Activated CD4-positive, alpha-beta T cell treated with anti-CD3 and anti-CD28 coated beads, Interleukin-2, amount 50 U/mL, for 1 hour (primary cell): ENCODE data around the gene FLOT2.
A peak's percentile ranks its signal among the peaks of the same experiment; 100 is the strongest.
"Not testable (repeated sequence)": the region's sequence is repeated elsewhere in the genome, so short reads cannot be mapped to it uniquely, and the experiment has no call there.

ENCODE experiments used
- DNase-seq: peaks from one replicate; pipeline ENCODE4 v3.0.0-alpha.2; 2020

The FLOT2 gene

DNA sequence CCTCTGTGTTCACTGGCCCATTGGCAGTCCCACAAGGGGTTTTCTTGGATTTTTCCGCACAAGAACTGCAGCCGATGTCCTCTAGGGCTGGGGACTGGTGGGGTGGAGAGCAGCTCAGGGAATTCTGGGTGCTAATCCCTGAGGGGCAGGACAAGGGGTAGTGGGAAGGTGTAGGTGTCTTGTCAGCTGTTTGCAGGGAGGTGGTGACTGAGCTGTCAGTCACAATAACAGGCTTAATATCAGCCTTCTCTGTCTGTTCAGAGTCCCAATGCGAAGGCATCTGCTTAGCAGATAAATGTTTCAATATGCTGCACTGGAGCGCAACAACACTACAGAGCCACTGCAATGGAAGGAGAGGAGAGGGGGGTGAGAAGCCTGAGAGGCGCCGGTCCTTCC, 15.4 kb upstream of the FLOT2 start:
- no peak for DNase-seq

DNA sequence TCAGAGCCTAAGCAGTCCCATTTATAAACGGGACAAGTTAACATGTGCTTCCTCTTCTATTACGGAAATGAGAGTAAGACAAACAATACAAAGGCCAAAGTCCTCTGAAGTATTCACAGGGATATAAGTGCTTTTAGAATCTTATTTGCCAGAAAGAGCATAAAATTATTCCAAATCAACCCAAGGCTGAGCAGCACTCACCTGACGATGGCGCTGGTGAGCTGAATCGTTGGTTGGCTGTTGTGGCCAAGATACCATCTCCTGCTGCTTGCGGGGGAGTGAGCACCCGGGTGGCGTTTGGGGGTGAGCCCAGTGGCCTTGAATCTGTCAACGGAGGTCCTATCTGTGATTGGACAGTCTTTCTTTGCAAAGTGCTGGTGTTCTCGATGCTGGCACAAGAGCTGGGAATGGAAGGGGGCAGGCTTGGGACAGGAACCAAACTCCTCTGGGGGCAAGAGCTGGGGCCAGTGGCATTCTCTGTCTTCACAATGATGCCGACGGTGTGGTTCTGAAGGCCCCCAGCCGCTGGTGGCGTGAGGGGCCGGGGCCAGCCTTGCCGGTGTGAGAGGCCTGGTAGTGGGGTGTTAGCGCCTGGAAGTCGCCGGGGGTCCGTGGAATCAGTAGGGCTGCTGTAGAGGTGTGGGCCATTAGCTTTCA, 14.9 kb upstream of the FLOT2 start:
- peak; percentile 34 for DNase-seq

DNA sequence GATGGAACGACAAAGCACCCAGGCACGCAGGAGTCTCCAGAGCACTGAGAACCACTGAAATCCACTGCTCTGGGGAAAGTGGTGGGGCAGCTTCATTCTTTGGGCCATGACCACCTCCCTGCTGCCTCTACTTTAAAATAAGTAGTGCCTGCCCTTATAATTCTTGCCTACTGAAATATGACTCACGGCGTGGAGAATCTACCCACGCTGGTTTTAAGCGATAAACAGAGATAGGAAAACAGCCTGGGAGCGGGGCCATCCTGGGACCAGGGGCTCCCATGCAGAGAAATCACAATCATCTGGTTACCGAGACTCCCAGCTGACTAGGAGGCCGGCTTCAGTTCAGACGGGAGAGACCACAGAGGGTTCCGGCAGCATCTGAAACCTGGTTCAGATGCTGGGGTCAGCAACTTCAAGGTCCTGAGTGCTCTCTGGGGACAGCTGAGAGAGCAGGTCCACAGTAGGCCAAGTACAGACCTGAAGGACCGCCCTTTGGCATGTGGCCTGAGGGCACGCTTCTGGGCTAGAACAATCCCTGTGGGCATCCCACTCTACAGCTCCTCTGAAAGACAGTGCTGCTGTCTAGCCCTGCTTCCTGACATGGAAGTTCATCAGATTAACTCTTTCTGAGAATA, 14.0 kb upstream of the FLOT2 start:
- no peak for DNase-seq

DNA sequence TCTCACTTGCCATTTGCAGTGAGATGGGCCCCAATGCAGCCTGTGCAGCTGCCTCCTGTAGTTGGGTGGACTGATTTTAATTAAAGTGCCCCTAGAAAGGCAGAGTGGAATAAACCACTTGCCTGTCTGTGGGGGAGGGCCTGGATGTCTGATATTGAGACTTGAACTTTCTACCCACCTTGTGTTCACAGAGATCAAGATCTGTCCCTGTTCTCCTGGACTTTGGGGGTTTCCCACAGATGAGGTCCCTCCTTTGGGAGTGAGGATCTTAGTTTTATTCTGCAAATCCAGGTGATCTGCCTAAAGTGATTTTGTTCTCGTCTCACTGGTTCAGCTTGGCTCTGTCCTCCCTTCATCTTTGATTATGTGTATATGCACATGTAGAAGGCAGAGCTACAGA, 13.0 kb upstream of the FLOT2 start:
- no peak for DNase-seq

DNA sequence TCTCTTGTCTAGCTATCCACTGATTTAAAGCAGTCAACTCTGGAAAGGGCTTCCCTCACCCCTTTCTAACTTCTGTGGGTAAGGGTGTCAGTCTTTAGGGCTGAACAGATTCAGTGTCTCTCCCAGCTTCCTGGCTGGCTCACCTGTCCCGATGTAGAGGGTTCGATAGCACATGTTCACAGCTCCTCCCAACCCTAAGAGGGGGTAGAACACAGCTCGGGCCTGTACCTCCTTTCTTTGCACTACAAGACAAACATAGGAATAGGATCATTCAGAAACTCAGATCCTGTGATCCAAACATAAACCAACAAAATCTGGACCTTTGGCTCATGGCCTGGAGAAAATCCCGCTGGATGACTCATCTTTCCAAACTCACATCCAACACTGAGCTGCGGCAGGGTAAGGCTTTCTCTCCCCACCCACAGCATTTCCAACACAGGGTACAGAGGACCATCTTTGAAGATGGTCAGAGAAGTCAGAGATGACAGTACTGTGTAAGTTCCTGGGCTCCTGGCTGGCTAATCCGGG, 11.2 kb upstream of the FLOT2 start:
- no peak for DNase-seq

DNA sequence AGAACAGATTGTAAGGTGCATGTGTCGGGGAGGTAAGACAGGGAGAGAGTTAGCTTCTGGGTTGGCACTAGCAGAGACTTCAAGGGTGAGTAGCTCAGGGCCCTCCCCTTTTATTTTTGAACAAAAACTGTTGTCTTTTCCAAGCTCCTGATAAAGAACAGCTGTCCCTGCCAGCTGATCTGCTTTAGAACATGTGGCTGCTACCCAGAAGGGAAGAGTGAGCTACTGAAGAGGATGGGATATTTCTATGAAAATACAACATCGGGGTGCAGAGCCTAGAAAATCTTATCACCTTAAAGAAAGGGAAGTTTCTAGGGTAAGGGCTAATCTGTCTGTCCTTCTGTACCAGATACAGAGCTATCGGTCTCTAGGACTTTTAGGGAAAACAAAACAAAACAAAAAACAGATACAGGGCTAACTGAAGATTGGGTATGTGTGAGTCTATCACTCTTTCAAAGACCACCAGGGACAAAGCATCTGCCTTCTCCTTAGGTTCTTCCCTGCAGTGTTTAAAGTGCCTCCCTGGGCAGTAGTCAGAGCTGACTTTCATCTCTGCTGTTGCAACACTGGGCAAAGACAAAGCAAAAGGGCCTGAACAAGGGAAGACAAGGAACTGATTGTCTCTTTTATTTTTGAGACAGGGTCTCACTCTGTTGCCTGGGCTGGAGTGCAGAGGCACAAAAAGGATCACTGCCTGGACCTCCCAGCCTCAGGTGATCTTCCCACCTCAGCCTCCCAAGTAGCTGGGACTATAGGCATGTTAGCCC, 10.4 kb upstream of the FLOT2 start:
- no peak for DNase-seq

DNA sequence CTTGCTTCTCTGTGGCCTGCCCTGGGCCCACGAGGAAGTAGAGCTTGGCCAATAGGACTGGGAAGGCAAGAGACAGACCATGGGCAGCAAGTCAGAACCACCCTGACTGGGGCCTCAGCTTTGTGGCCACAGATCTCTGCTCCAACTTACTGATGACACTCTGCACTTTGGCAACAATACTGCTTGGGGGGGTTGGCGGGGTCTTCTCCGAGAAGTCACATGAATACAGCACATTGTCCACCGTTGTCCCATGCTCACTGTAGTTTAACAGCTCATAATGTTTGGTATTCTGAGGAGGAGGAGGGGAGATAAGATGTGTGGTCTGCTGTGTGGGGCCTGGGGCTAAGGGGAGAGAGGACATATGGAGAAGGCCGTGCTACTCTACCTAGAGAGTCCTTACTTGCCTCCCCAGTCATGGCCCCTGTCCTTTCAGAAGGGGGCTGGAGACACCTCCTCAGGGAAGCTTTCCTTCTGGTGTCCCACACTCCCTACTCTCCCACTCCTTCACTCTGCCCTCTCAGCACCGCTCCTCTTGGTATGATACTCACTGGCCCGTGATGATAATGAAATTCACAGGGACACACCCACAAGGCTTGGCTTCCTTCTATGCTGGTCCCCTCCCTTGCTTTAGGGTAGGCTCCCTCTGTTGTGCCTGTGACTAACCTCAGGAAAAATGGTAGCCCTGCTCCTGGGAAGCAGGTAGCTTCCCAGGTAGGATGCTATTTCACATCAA, 9.3 kb upstream of the FLOT2 start:
- DNase-seq = no peak

DNA sequence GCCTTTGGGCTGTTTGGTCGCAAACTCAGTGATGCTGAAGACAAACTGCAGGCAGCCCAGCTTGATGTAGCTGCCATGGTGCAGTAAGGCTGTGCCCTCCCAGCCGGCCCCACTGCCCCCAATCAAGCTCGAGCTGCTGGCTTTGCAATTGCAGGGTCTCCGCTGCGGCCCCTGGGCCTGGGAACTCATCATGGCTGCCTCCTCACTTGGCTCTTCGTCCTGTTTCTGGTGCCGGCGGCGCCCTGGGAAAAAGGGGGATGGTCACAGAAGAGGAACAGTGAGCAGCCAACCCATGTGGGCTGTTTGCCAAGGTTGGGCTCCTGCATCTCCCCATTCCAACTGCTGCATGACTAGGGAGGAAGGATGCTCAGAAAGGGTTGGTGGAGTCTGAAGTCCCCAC, 8.7 kb upstream of the FLOT2 start:
- no peak for DNase-seq

DNA sequence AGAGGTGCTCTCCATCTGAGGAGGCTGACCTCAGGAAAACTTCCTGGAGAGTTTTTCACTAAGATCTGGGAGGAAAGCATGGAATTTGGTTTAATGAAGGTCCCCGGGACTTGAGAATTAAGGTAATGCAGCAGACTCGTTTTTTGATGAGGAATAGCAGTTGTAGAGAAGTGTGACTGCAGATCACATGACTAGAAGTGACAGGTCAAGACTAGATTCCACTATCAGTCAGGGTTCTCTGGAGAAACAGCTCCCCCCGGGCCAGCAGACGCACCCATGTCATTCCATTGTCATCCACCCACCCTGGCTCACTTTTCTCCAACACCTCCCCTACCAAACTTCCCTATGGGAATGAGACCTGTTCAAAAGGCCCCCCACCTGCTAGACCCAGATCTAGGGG, 7.3 kb upstream of the FLOT2 start:
- DNase-seq = no peak

DNA sequence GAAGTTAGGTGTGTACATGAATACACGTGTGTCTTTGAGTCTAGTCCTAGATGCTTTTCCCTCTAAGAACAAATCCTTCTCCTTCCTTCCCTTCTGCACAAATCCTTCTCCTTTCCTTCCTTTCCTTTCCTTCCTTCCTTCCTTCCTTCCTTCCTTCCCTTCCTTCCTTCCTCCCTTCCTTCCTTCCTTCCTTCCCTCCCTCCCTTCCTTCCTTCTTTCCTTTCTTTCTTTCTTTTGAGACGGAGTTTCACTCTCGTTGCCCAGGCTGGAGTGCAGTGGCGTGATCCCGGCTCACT, 6.0 kb upstream of the FLOT2 start:
- not testable (repeated sequence) for DNase-seq

DNA sequence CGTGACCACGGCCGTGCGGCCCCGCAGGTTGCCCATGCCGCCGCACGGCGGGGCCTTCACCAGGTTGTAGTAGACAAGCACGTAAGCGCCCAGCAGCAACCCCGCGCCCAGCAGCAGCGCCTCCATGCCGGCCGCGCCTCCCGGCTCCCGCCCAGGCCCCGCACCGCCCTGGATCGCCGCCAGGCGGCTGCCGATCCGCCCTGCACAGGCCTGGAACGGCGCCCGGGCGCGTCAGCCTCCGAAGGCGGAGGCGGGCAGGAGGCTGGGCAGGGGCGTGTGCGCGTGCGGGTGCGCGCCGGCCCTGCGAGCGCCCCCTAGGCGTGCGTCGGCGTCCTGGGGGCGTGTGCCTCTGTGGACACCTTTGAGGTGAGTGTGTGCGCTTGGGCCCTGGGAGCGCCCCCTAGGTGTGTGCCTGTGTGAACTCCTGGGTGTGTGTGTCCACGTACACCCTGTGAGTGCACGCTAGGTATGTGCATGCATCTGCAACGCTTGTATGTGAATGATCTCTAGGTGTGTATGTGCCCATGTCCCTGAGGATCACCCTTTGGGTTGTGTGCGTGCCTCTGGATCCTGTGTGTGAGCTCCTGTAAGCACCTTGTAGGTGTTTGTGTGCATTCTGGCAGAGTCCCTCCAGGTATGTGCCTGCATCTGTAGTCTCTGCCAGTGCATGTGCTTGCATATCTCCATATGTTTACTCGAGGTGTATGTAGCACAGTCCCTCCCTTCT, 5.4 kb upstream of the FLOT2 start, which contains the start of gene DHRS13:
Gene DHRS13, minus strand, starts transcription at position 261 of the 727 bp plus-strand sequence. Its CDS starts 135 bp downstream, at position 126.
- peak; percentile 94 for DNase-seq

DNA sequence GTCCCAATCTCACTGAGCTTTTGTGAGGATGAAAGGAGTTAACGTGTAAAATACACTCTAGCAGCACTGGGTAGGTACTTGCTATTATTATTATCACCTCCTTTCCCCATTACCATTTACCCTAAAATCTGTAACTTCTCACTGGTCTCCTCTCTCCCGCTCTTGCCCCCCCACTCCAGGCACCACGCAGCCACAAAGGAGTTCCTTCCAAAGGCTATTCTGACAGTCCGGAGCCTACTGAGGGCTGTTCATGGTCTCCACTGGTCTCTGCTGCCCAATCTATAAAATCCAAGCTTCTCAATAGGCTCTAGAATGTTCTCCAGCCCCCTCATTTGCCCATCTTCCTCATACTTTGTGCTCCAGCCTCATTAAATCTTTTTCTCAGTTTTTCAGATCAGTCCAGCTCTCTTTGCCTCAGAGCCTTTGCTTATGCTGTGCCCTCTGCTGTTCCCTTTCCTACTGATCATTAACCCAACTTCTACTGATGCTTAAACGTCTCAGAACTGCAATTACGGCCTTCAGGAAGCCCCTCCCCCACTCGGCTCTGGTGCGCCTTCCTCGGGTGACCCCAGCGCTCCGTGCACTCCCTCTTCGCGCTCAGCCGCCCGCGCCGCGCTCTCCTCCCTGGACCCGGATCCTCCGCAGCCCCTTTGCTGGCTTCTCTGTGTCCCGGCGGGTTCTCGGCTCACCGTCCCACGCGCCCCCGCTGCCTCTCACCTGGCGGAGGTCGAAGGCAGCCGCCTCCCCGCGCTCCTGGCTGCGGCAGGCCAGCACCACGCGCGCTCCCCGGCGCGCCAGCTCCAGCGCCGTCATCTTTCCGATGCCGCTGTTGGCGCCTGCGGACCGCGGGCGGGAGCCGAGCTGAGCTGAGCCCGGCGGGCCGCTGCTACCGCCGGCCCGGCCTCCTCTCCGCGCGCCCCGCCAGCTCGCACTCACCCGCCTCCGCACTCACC, 4.6 kb upstream of the FLOT2 start:
- DNase-seq = peak; percentile 55

DNA sequence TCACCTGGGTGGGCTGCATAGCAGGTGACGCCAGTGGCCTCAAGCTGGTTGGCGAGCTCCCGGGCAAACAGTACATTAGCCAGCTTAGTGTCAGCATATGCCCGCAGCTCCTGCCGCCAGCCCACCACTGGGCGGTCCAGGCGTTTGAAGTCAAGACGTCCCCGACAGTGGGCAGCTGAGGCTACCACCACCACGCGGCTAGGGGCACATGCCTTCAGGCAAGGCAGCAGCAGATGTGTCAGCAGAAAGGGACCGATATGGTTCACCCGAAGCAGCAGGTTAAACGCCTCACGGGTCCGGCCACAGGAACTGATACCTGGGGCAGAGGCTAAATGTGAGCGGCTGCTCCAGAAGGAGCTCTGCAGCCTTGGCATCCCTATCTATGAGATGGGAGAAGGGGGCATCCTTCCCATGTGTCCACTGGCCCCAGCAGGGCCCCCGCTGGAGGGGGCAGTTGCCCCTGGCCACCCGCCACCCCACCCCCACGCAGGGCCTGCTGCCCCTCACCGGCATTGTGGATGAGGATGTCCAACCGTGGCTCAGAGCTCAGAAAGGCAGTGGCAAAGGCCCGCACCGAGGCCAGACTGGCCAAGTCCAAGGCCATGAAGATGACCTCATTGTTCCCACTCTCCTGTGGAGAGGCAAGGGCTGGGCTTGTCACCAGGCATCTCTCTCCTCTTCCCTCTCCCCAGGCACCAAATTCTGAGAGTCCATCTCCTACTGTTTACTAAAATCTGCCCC, 3.6 kb upstream of the FLOT2 start:
- no peak for DNase-seq

DNA sequence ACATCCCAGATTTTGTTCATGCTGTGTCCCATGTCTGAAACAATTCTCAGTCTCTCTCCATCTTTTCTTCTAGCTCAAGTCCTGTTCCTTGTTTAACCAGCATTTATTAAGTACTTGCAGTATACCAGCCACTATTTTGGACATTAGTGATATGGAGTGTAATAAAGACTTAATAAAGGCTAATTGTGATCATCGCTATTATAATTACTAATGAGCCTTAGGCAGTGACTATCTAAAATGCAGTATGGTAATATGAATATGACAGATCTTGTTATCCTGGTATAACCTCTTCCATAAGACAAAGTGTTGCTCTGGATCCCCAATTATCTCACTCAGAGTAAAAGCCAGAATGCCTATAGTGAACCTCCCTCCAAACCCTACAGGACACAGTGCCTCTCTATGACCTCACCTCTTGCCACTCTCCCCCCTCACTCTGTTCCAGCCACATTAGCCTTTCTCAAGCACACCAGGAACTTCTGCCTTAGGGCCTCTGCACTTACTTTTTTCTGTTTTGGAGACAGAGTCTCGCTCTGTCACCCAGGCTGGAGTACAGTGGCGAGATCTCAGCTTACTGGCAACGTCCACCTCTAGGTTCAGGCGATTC, 1.8 kb upstream of the FLOT2 start:
- DNase-seq = no peak

DNA sequence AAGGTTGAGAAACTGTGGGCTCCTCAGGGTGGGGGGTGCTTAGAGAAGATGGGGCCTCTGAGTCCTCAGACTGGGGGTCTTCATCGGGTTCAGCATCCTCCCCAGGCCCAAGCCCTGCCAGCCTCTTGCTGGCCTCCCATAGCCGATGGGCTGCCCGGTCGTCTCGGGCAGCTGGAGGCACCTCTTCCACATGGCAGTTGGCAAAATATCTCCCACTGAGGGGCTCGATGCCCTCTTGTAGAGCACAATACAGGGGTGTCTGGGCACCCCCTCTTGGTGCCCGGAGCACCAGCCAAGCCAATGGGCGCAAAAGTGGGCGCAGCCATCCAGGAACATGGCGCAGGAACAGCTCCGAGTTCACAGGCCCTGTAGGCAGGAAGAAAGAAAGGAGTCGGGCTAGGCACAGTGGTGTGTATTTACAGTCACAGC, 1.0 kb upstream of the FLOT2 start:
- DNase-seq = no peak

DNA sequence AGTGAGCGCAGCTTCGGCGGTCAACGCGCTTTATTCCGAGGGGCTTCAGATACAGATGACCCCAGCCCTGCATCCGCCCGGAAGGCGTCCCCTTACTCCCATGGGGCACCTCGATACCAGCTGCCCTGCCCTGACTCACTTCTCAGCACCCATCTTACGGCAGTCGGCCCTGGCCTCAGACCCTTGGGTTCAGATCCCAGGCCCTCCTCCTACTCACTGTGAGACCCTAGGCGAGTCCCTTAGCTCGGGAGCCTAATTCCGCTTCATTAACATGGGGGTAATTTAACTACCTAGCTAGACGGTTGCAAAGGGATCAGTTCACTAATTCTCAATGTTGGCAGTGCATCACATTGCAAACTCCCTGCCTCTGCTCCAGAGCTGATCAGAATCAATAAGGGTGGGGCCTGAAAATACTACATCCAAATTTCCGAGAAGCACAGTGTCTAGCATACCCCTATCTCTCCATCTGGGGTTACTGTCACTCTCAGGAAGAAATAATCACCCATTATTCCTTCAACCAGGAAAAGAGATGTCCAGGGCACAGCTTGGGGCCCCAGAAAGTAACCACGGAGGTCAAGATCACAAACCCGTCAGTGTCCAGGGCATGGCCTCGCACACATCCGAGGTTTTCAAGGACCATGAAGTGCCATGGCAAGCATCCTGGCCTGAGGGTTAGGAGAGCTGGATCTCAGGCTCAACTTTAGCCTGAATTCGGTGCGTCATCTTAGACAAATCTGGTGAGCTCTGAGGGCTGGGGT, 415 bp upstream of the FLOT2 start:
- peak; percentile 14 for DNase-seq

DNA sequence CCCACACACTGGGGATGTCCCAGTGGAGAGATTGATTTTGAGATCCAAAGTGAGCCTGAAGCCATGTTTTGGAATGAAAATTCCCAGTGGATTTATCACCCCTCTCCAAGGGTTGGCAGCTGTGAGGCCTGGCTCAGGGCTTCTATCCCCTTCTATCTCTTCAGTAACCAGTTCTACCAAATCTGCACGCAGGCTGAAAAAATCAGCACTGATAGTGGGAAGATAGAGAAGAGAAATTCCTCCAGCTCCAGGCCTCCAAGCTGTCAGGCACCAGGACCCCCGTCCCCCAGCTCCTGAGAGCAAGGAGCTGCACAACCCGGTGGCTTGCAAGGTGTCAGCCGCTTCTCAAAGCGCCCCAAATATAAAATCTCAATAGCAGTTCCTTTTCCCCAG, 1.0 kb downstream of the FLOT2 start:
- DNase-seq = no peak

DNA sequence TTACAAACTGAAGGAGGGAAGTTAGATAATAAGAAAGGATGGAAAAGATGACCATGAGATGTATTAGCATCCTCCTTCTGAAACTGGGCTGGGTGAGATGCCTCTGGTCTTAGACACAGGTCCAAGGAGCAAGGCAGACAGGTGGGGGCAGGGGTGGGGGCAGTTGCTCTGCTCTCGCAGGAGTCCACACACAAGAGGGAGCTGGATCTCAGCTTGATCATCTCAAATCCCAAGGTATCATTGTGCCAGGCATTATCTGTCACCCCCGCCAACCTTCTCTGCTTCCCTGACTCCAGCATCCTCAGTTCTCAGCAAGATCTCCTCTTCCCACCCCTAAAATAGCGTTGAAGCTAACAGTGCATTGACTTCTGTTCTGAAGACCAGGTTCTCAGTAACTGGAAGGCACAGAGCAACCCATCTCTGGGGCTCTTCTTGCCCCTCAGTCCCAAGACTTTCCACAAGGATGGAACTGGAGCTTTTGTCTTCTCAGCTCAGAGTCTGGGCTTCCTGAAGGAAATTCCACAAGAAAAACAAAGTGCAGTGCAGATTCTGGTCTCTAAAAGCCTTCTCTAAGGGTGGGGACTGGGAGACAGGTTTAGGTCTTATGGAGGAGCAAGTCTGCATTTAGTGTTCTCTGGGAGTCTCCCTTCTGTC, 1.6 kb downstream of the FLOT2 start:
- DNase-seq = no peak
